Mammary epithelial cell (primary cell): Measurements from ENCODE around the gene FRAS1.

Experiments
- CTCF ChIP-seq, 2 donors: IDR thresholded peaks in 1 of 2; conservative IDR thresholded peaks in 1 of 2; 2 replicates each; pipeline ENCODE4 v1.5.1; 2011 to 2012; ENCODE audit warnings: inconsistent platforms in 2 of 2, low read length in 2 of 2, mild to moderate bottlenecking in 2 of 2, control low read depth in 1 of 2, low read depth in 1 of 2; ENCODE audit not compliant: insufficient read depth in 1 of 2; ENCODE audit errors: extremely low read depth in 1 of 2
- EZH2 ChIP-seq: IDR thresholded peaks from 2 replicates; pipeline ENCODE4 v1.6.1; 2012; ENCODE audit warnings: low read length, inconsistent platforms, borderline replicate concordance

- TF ChIP-seq EZH2 (no peak), CTCF (conservative IDR thresholded peaks at IDR 0.05 in 1 of 2, IDR thresholded peaks at IDR 0.05 in 1 of 2; ENCODE audit: extremely low read depth in 1 of 2, insufficient read depth in 1 of 2, low read depth in 1 of 2, low read length in 2 of 2) (no peak)
Measured at GRCh38 chr4:78242071-78242470, 184.9 kb downstream of the FRAS1 start.
